ENCODE data around the gene COL6A3.

The COL6A3 gene

GRCh38 chr2:237345891-237346640 lies 67.9 kb downstream of the COL6A3 start:
- no peak for DNase-seq

- DNase-seq, result no peak
Observed at GRCh38 chr2:237345411-237345810, 68.6 kb downstream of the COL6A3 start.

- no peak for DNase-seq
Observed at GRCh38 chr2:237344942-237345341, 69.0 kb downstream of the COL6A3 start.

GRCh38 chr2:237343993-237344392 lies 70.0 kb downstream of the COL6A3 start:
- no peak for DNase-seq

GRCh38 chr2:237341872-237342271 lies 72.1 kb downstream of the COL6A3 start:
- DNase-seq, result no peak

GRCh38 chr2:237337586-237337985 lies 76.4 kb downstream of the COL6A3 start:
- no peak for DNase-seq

- no peak for DNase-seq
Observed at GRCh38 chr2:237336131-237336530, 77.8 kb downstream of the COL6A3 start.

GRCh38 chr2:237333748-237334147 lies 80.2 kb downstream of the COL6A3 start:
- DNase-seq, result no peak

- no peak for DNase-seq
Observed at GRCh38 chr2:237330541-237330940, 83.4 kb downstream of the COL6A3 start.

GRCh38 chr2:237327175-237327950 lies 86.6 kb downstream of the COL6A3 start:
- DNase-seq, result no peak

GRCh38 chr2:237326266-237327171 lies 87.4 kb downstream of the COL6A3 start:
- no peak for DNase-seq

- no peak for DNase-seq
Observed at GRCh38 chr2:237324837-237325236, 89.1 kb downstream of the COL6A3 start.

GRCh38 chr2:237324405-237324831 lies 89.5 kb downstream of the COL6A3 start:
- no peak for DNase-seq

GRCh38 chr2:237323656-237324055 lies 90.3 kb downstream of the COL6A3 start:
- DNase-seq, result no peak

- no peak for DNase-seq
Observed at GRCh38 chr2:237322564-237322963, 91.4 kb downstream of the COL6A3 start.

GRCh38 chr2:237321746-237322145 lies 92.2 kb downstream of the COL6A3 start:
- no peak for DNase-seq

GRCh38 chr2:237320801-237321560 lies 93.0 kb downstream of the COL6A3 start:
- no peak for DNase-seq

GRCh38 chr2:237319887-237320286 lies 94.1 kb downstream of the COL6A3 start:
- no peak for DNase-seq

- no peak for DNase-seq
Observed at GRCh38 chr2:237319086-237319820, 94.7 kb downstream of the COL6A3 start.

- DNase-seq, result no peak
Observed at GRCh38 chr2:237316339-237316738, 97.6 kb downstream of the COL6A3 start.

GRCh38 chr2:237315829-237316225 lies 98.1 kb downstream of the COL6A3 start:
- no peak for DNase-seq
